ENCODE measurements around the gene ROS1. TPM values are rescaled to one million over a fixed set of nuclear protein-coding genes. Genes with fewer than 3 reads are reported as not detected.

ROS1 gene
- total and polyA plus RNA-seq, 10 donors: 0.12 TPM; not detected in 9

DNA sequence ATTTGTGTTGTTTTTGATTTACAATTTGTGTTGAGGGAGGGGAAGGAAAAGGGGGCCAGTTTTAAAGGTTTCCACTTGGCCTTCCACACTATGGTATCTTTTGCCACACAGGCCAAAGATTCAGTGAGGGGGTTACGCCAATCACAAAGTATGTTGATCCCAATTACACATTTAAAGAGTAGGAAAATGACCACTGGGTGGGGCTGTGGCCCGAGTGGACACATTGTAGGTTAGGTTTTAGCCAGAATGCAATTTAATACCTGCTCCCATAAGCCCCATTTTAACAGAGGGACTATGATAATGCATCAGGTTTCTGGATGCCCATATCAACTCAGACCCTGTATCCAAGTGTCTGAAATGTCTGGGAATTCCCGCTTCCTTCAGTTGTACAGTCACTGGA, 144.8 kb downstream of the ROS1 start:
- no peak overlapping the region for H3K27ac ChIP-seq
- H3K36me3 ChIP-seq: no peaks in the 10 kb centered on the region
- H3K27me3 ChIP-seq (replicated peaks in 1 of 7): peaks cover 0 to 30% (median 0%) of the 10 kb centered on the region in 7 donors
- H3K9me3 ChIP-seq: no peaks in the 10 kb centered on the region
- no peaks in the 10 kb centered on the region for H3K4me1 ChIP-seq
- intact Hi-C loops (cut with DNase I; ENCODE audit: low total_unique reads): no loop called here
- TF ChIP-seq, protein P1, sequence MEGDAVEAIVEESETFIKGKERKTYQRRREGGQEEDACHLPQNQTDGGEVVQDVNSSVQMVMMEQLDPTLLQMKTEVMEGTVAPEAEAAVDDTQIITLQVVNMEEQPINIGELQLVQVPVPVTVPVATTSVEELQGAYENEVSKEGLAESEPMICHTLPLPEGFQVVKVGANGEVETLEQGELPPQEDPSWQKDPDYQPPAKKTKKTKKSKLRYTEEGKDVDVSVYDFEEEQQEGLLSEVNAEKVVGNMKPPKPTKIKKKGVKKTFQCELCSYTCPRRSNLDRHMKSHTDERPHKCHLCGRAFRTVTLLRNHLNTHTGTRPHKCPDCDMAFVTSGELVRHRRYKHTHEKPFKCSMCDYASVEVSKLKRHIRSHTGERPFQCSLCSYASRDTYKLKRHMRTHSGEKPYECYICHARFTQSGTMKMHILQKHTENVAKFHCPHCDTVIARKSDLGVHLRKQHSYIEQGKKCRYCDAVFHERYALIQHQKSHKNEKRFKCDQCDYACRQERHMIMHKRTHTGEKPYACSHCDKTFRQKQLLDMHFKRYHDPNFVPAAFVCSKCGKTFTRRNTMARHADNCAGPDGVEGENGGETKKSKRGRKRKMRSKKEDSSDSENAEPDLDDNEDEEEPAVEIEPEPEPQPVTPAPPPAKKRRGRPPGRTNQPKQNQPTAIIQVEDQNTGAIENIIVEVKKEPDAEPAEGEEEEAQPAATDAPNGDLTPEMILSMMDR (IDR thresholded peaks at IDR 0.05 in 8 of 11, conservative IDR thresholded peaks at IDR 0.05 in 3 of 11): no peak
- TF ChIP-seq POLR2AphosphoS5 (IDR thresholded peaks at IDR 0.05) (no peak), POLR2A (IDR thresholded peaks at IDR 0.05) (no peak)
- WGBS, 5 donors: 59 to 78% (median 74%) methylated on average over 3 of the region's 3 CpGs
- no peak for DNase-seq
- H3K4me3 ChIP-seq: no peak overlapping the region

DNA sequence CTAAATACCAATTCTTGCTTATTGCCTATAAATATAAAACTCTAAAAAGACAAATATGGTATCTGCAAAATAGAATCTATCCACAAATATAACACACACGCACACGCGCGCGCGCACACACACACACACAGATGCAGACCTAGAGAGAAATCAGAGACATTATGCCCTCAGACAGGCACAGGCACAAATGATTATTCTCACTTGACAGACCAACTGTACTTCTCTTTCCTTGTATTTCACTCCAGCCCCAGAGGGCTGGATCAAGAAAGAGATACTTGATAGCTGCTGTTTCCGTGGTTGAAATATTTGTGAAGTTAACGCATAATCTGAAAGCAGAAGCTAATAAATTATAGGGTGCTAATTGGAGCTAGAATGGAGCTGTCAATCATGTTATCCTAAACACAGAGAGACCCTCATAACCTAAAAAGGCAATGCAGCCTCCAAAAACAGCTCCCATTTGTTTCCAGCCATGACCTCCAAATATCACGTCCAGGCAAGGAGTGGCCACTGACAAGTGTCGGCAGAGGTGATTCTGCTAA, 148.9 kb downstream of the ROS1 start:
- 79 to 86% (median 82%) methylated on average over 10 of the region's 10 CpGs for WGBS, 5 donors
- H3K27me3 ChIP-seq (replicated peaks in 1 of 7): peaks cover 0 to 70% (median 17%) of the 10 kb centered on the region in 7 donors
- DNase-seq: no peak
- no peak overlapping the region for H3K27ac ChIP-seq
- H3K4me1 ChIP-seq: no peaks in the 10 kb centered on the region
- intact Hi-C loops (cut with DNase I; ENCODE audit: low total_unique reads): no loop called here
- no peaks in the 10 kb centered on the region for H3K36me3 ChIP-seq
- no peaks in the 10 kb centered on the region for H3K9me3 ChIP-seq
- no peak overlapping the region for H3K4me3 ChIP-seq
- TF ChIP-seq POLR2A (IDR thresholded peaks at IDR 0.05) (no peak), POLR2AphosphoS5 (IDR thresholded peaks at IDR 0.05) (no peak)
- TF ChIP-seq, protein P1 (IDR thresholded peaks at IDR 0.05 in 8 of 11, conservative IDR thresholded peaks at IDR 0.05 in 3 of 11): no peak

DNA sequence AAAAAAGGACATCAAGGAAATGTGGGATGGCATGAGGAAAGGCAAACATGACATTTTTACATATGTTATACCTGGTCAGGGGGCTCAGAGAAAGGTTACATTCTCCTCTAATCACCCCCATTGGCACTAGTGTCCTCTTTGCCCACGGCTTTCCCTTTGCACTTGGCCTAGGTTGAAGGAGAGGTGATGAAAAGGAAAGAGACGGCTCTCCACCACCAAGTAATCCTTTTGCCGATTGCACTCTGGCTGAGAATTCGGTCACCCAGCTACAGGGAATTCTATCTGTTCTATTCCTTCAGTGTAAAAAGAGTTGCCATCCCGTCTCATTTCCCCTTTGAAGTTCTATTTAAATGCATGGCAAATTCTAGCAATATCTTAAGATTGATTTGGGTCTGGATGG, 150.0 kb downstream of the ROS1 start:
- Histone ChIP-seq H3K27ac (no peak overlapping the region), H3K4me1 (peaks cover 0 to 6% (median 1%) of the 10 kb centered on the region in 6 donors), H3K36me3 (no peaks in the 10 kb centered on the region), H3K27me3 (replicated peaks in 1 of 7) (peaks cover 0 to 75% (median 28%) of the 10 kb centered on the region in 7 donors), H3K4me3 (no peak overlapping the region), H3K9me3 (no peaks in the 10 kb centered on the region)
- whole genome bisulfite sequencing, 5 donors: 62 to 74% (median 71%) methylated on average over 5 of the region's 5 CpGs
- no peak for DNase-seq
- TF ChIP-seq, protein P1 (IDR thresholded peaks at IDR 0.05 in 8 of 11, conservative IDR thresholded peaks at IDR 0.05 in 3 of 11): no peak
- TF ChIP-seq POLR2A (IDR thresholded peaks at IDR 0.05) (no peak), POLR2AphosphoS5 (IDR thresholded peaks at IDR 0.05) (no peak)
- intact Hi-C loops (cut with DNase I; ENCODE audit: low total_unique reads): no loop called here

DNA sequence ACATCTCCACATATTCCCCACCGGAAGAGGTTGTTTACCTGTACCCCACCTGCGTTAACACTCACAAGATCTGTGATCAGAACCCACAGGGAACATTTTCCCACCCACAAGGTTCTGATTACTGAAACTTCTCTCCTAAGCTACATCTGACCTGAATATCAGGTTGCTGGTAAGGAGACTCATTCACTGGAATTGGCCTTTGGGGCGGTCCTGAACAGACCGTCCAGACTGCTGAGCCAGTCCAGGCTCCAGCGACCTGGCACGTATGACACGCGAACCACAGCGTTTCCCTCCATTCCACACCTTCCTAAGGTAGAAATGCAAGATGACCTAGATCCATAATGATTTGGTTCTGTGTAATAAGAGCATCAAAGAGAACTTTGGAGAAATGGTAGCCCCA, 150.5 kb downstream of the ROS1 start:
- intact Hi-C loops (cut with DNase I; ENCODE audit: low total_unique reads): no loop called here
- WGBS, 5 donors: 83 to 93% (median 90%) methylated on average over 9 of the region's 9 CpGs
- Histone ChIP-seq H3K4me3 (no peak overlapping the region), H3K27me3 (replicated peaks in 1 of 7) (peaks cover 0 to 80% (median 33%) of the 10 kb centered on the region in 7 donors), H3K27ac (no peak overlapping the region), H3K4me1 (peaks cover 0 to 11% (median 5%) of the 10 kb centered on the region in 6 donors), H3K9me3 (no peaks in the 10 kb centered on the region), H3K36me3 (no peaks in the 10 kb centered on the region)
- TF ChIP-seq POLR2A (IDR thresholded peaks at IDR 0.05) (no peak), POLR2AphosphoS5 (IDR thresholded peaks at IDR 0.05) (no peak)
- TF ChIP-seq, protein P1 (IDR thresholded peaks at IDR 0.05 in 8 of 11, conservative IDR thresholded peaks at IDR 0.05 in 3 of 11): no peak
- no peak for DNase-seq
